Measurements from ENCODE around the gene CLIC5. TPM values are rescaled to one million over a fixed set of nuclear protein-coding genes. Genes with fewer than 3 reads are reported as not detected.

Gene CLIC5
- polyA plus RNA-seq, 1 donor from 2014 or later = 0.22 TPM

DNA sequence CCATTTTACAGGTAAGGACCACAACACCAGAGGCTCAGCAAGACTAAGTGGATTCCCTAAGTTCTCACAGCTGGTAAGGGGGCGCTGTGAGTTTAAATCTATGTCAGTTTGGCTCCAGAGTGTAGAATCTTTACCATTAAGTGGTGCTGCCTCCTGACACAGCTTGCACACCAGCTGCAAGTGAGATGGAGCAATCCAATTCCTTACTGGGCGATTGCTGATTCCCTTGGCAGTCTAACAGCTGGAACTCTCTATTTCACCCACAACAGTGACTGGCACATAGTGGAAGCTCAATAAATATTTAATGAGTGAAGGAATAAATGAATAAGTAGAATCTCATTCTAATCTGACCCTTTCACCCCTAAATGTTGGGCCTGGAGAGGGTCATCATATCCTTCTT, 176.7 kb downstream of the CLIC5 start:
- Histone ChIP-seq H3K27ac (ENCODE audit: low read length) (no peak overlapping the region), H3K36me3 (ENCODE audit: insufficient read depth, low read length) (no peaks in the 10 kb centered on the region), H3K4me2 (ENCODE audit: low read length) (no peak overlapping the region), H3K79me2 (replicated peaks; ENCODE audit: insufficient read depth, low read length) (no peaks in the 10 kb centered on the region), H3K9me3 (ENCODE audit: low read length) (no peaks in the 10 kb centered on the region), H4K20me1 (ENCODE audit: insufficient read depth) (no peaks in the 10 kb centered on the region), H3F3A (ENCODE audit: insufficient read depth, low read length, poor library complexity, severe bottlenecking) (no peaks in the 10 kb centered on the region), H3K27me3 (ENCODE audit: insufficient read depth, low read depth, low read length) (no peaks in the 10 kb centered on the region), H3K4me3 (ENCODE audit: low read length) (no peak overlapping the region), H3K9me2 (ENCODE audit: insufficient read depth, low read length) (no peaks in the 10 kb centered on the region), H3K9ac (ENCODE audit: low read length) (no peak overlapping the region), H2AFZ (ENCODE audit: low read depth, low read length) (no peak overlapping the region)
- no peak for TF ChIP-seq SMC3 (conservative IDR thresholded peaks at IDR 0.05; ENCODE audit: poor library complexity)
- no peak for TF ChIP-seq MXI1 (conservative IDR thresholded peaks at IDR 0.05; ENCODE audit: poor library complexity, severe bottlenecking)
- no peak for TF ChIP-seq REST (IDR thresholded peaks at IDR 0.05; ENCODE audit: borderline replicate concordance)
- no peak for TF ChIP-seq RAD21 (conservative IDR thresholded peaks at IDR 0.05)
- TF ChIP-seq EZH2 (IDR thresholded peaks at IDR 0.05; ENCODE audit: borderline replicate concordance, insufficient read depth, low read length, poor library complexity, severe bottlenecking) = no peak
- TF ChIP-seq POLR2AphosphoS5 (IDR thresholded peaks at IDR 0.05) = no peak
- TF ChIP-seq CTCF (IDR thresholded peaks at IDR 0.05; ENCODE audit: poor library complexity, severe bottlenecking) = no peak
- no peak for TF ChIP-seq TAF1 (IDR thresholded peaks at IDR 0.05; ENCODE audit: low read depth)

DNA sequence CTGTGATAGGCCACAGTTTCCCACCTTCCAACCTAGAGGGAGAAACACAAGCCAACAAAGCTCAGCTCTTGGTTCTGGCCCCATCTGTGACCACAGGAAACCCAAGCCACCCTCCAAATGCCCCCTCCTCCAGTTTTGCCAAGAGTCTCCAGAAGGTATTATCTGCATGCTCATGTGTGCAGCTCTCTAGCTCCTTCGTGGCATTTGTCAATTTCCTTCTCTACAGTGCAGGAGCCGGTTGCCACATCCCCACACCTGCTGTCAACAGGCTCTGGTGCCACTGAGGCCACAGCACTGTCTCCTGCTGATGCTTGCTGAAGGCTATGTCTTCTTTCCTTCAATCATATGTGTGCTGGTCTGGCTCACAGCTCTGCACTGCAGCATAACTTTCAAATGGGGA, 177.2 kb downstream of the CLIC5 start:
- no peak overlapping the region for H3K27ac ChIP-seq (ENCODE audit: low read length)
- TF ChIP-seq EZH2 (IDR thresholded peaks at IDR 0.05; ENCODE audit: borderline replicate concordance, insufficient read depth, low read length, poor library complexity, severe bottlenecking) (no peak), SMC3 (conservative IDR thresholded peaks at IDR 0.05; ENCODE audit: poor library complexity) (no peak), RAD21 (conservative IDR thresholded peaks at IDR 0.05) (no peak), TAF1 (IDR thresholded peaks at IDR 0.05; ENCODE audit: low read depth) (no peak), CTCF (IDR thresholded peaks at IDR 0.05; ENCODE audit: poor library complexity, severe bottlenecking) (no peak), EP300 (conservative IDR thresholded peaks at IDR 0.05; ENCODE audit: poor library complexity, severe bottlenecking) (no peak), POLR2AphosphoS5 (IDR thresholded peaks at IDR 0.05) (no peak), MXI1 (conservative IDR thresholded peaks at IDR 0.05; ENCODE audit: poor library complexity, severe bottlenecking) (no peak), REST (IDR thresholded peaks at IDR 0.05; ENCODE audit: borderline replicate concordance) (no peak)
- no peak overlapping the region for H3K4me3 ChIP-seq (ENCODE audit: low read length)
- H4K20me1 ChIP-seq (ENCODE audit: insufficient read depth) = no peaks in the 10 kb centered on the region
- no peaks in the 10 kb centered on the region for H3F3A ChIP-seq (ENCODE audit: insufficient read depth, low read length, poor library complexity, severe bottlenecking)
- no peaks in the 10 kb centered on the region for H3K27me3 ChIP-seq (ENCODE audit: insufficient read depth, low read depth, low read length)
- H2AFZ ChIP-seq (ENCODE audit: low read depth, low read length) = no peak overlapping the region
- no peak overlapping the region for H3K4me2 ChIP-seq (ENCODE audit: low read length)
- no peak overlapping the region for H3K9ac ChIP-seq (ENCODE audit: low read length)
- H3K9me2 ChIP-seq (ENCODE audit: insufficient read depth, low read length) = no peaks in the 10 kb centered on the region
- no peaks in the 10 kb centered on the region for H3K36me3 ChIP-seq (ENCODE audit: insufficient read depth, low read length)
- no peaks in the 10 kb centered on the region for H3K79me2 ChIP-seq (replicated peaks; ENCODE audit: insufficient read depth, low read length)
- H3K9me3 ChIP-seq (ENCODE audit: low read length) = no peaks in the 10 kb centered on the region
